HepG2 (cell line): ENCODE data around the gene CTSZ. TPM values are rescaled to one million over a fixed set of nuclear protein-coding genes. Genes with fewer than 3 reads are reported as not detected.
"Not testable (repeated sequence)": the region's sequence is repeated elsewhere in the genome, so short reads cannot be mapped to it uniquely, and the experiment has no call there.

Experiments used
- ATAC-seq: fragments of 200-7000 bp; cut with Tn5 transposase; 3 replicates; pipeline ENCODE4 v1.9.1; 2020; ENCODE audit warnings: mild to moderate bottlenecking, moderate library complexity
- BruUV-seq: library from RNA; stranded (reverse); fragments of 400-500 nt; replicated peaks from 2 replicates; lab custom pipeline; 2021; lab: Mats Ljungman, UMichigan
- CTCF ChIA-PET: fragments of 300-600 bp; formaldehyde crosslinking; extraction: SDS; loops from one replicate; lab custom pipeline; 2021; ENCODE audit warnings: low total read pairs, inconsistent platforms, low intra/inter-chr PET ratio; lab: Yijun Ruan, JAX
- POLR2A ChIA-PET: fragments of 350-600 bp; sonication (Branson Sonifier 250); formaldehyde crosslinking; loops from one replicate; lab custom pipeline; 2020; ENCODE audit warnings: antibody characterized with exemption, inconsistent platforms; lab: Yijun Ruan, JAX
- DNase-seq: peaks from one replicate; pipeline ENCODE4 v3.0.0-alpha.2; 2015; ENCODE audit warnings: low spot score
- FAIRE-seq: peaks from 3 replicates; lab custom pipeline; 2011; peaks lifted over from hg19 to GRCh38; lab: Jason Lieb, UNC
- H2AFZ ChIP-seq: one replicate; pipeline ENCODE4 v1.6.1; 2011; ENCODE audit warnings: low read length, inconsistent platforms
- H3K27ac ChIP-seq: fragments of 300-600 bp; 3 replicates; pipeline ENCODE4 v1.8.0; 2011; ENCODE audit warnings: mixed run types, mild to moderate bottlenecking, mixed read lengths, low read length, inconsistent platforms; ENCODE audit not compliant: insufficient read depth; ENCODE audit errors: extremely low read length
- H3K27me3 ChIP-seq, 2 experiments: fragments of 200-600 bp in 1 of 2; 2 replicates in 1 of 2; 3 replicates in 1 of 2; pipeline versions ENCODE4 v1.6.0 to v1.8.0; 2011; ENCODE audit warnings: low read length in 2 of 2, mild to moderate bottlenecking in 2 of 2, moderate library complexity in 2 of 2, inconsistent platforms in 1 of 2; ENCODE audit not compliant: insufficient read depth in 2 of 2, control insufficient read depth in 1 of 2
- H3K36me3 ChIP-seq, 2 experiments: fragments of 200-600 bp in 1 of 2; replicated peaks in 1 of 2; 2 replicates in 1 of 2; 3 replicates in 1 of 2; pipeline versions ENCODE4 v1.5.1 to v1.8.0; 2011; ENCODE audit warnings: low read length in 2 of 2, inconsistent platforms in 1 of 2; ENCODE audit not compliant: insufficient read depth in 2 of 2, control insufficient read depth in 1 of 2
- H3K4me1 ChIP-seq: 2 replicates; pipeline ENCODE4 v1.5.1; 2012; ENCODE audit warnings: low read length, inconsistent platforms; ENCODE audit not compliant: insufficient read depth
- H3K4me2 ChIP-seq: 2 replicates; pipeline ENCODE4 v1.6.0; 2011; ENCODE audit warnings: low read depth, low read length, inconsistent platforms
- H3K4me3 ChIP-seq, 3 experiments: fragments of 200-600 bp in 1 of 3; sonication (generic), shearing (Covaris generic) in 1 of 3; replicated peaks in 1 of 3; 2 replicates each; pipeline ENCODE4 v1.5.1; 2011 to 2016; ENCODE audit warnings: low read length in 3 of 3, inconsistent platforms in 2 of 3, low read depth in 2 of 3, mild to moderate bottlenecking in 2 of 3, control low read depth in 1 of 3, mixed read lengths in 1 of 3; ENCODE audit not compliant: insufficient read depth in 1 of 3
- H3K79me2 ChIP-seq: one replicate; pipeline ENCODE4 v1.6.1; 2011; ENCODE audit warnings: low read length, inconsistent platforms; ENCODE audit not compliant: insufficient read depth
- H3K9ac ChIP-seq: 2 replicates; pipeline ENCODE4 v1.6.0; 2011; ENCODE audit warnings: mild to moderate bottlenecking, low read depth, low read length, inconsistent platforms; ENCODE audit not compliant: insufficient read depth
- H3K9me3 ChIP-seq: 2 replicates; pipeline ENCODE4 v1.5.1; 2012; ENCODE audit warnings: mild to moderate bottlenecking, low read length
- H4K20me1 ChIP-seq: 2 replicates; pipeline ENCODE4 v1.6.0; 2011; ENCODE audit warnings: inconsistent platforms, mild to moderate bottlenecking, low read length, moderate library complexity; ENCODE audit not compliant: insufficient read depth
- DPF2 ChIP-seq: sonication (generic); formaldehyde crosslinking; IDR thresholded peaks from 2 replicates; pipeline ENCODE4 v1.4.0; 2020; ENCODE audit warnings: mild to moderate bottlenecking, low read depth, missing genetic modification reagents, borderline replicate concordance
- IKZF4 ChIP-seq: sonication (generic); formaldehyde crosslinking; IDR thresholded peaks from 2 replicates; pipeline ENCODE4 v1.5.1; 2020; ENCODE audit warnings: borderline replicate concordance, mild to moderate bottlenecking, low read depth, missing genetic modification reagents; ENCODE audit errors: not compliant biosample characterization
- KDM5B ChIP-seq: sonication (generic); formaldehyde crosslinking; IDR thresholded peaks from 2 replicates; pipeline ENCODE4 v1.4.0; 2020; ENCODE audit warnings: missing genetic modification reagents, mild to moderate bottlenecking, borderline replicate concordance
- PATZ1 ChIP-seq: sonication (generic); formaldehyde crosslinking; IDR thresholded peaks from 2 replicates; pipeline ENCODE4 v1.4.0; 2020; ENCODE audit warnings: missing genetic modification reagents
- STAG1 ChIP-seq: sonication (generic); formaldehyde crosslinking; IDR thresholded peaks from 2 replicates; pipeline ENCODE4 v1.4.0; 2020; ENCODE audit warnings: missing genetic modification reagents
- ZNF160 ChIP-seq: sonication (generic); formaldehyde crosslinking; IDR thresholded peaks from 2 replicates; pipeline ENCODE4 v1.8.0; 2022; ENCODE audit warnings: mild to moderate bottlenecking, inconsistent platforms, missing genetic modification reagents
- ZNF740 ChIP-seq: sonication (generic); formaldehyde crosslinking; IDR thresholded peaks from 2 replicates; pipeline ENCODE4 v1.4.0; 2020; ENCODE audit warnings: missing genetic modification reagents
- WGBS: methylation state at CpG from one replicate; pipeline ENCODE4 v1.1.6; 2017; ENCODE audit warnings: low lambda C conversion rate; 5-methylcytosine and 5-hydroxymethylcytosine counted together
- in situ Hi-C: cut with HindIII; loops from 2 replicates; pipeline ENCODE4 v1.10.0; 2017; ENCODE audit warnings: low pct_unique_long_range_greater_than_20kb; ENCODE audit not compliant: extremely low pct_ligation_motif_present
- intact Hi-C: fragments of 100-400 bp; cut with micrococcal nuclease; formaldehyde crosslinking; loops from one replicate; pipeline ENCODE4 v1.10.0; 2022; ENCODE audit not compliant: unreplicated experiment
- polyA plus RNA-seq, 8 experiments: library from polyadenylated mRNA; depleted of rRNA in 3 of 8; stranded (reverse) in 7 of 8; unstranded in 1 of 8; fragments of >200 nt; fragmentation: Illumina TruSeq in 4 of 8; extraction: Trizol in 4 of 8; gene quantifications; 2 replicates each; pipeline versions ENCODE4 v1.2.1 to v1.2.3, GENCODE V29; 2011 to 2016; ENCODE audit warnings: low read depth in 4 of 8, missing spikeins in 1 of 8, mixed read lengths in 1 of 8; ENCODE audit not compliant: insufficient read depth in 1 of 8
- total RNA-seq, 5 experiments: library from RNA; depleted of rRNA; stranded (reverse); fragments of >200 nt; fragmentation: Illumina TruSeq; extraction: Trizol; gene quantifications; 2 replicates each; pipeline ENCODE4 v1.2.3, GENCODE V29; 2016; ENCODE audit warnings: low read depth in 1 of 5

Gene CTSZ
- total and polyA plus RNA-seq, 2 of the 13 experiments (the other 11 are each of a cell fraction or from before 2014, with no cell fraction given) = 0.33 TPM; not detected in 1

DNA sequence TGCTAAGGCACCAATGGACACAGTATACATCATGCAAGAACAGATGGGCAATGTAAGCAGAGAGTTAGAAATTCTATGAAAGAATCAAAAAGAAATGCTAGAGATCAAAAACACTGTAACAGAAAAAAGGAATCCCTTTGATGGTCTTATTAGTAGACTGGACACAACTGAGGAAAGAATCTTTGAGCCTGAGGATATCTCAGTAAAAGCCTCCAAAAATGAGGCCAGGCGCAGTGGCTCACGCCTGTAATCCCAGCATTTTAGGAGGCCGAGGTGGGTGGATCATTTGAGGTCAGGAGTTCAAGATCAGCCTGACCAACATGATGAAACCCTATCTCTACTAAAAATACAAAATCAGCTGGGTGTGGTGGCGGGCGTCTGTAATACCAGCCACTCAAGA, 43.1 kb downstream of the CTSZ start:
- H2AFZ ChIP-seq, H3K36me3 ChIP-seq, BruUV-seq, H3K4me2 ChIP-seq, DNase-seq, H4K20me1 ChIP-seq, in situ Hi-C loops, CTCF ChIA-PET, H3K27ac ChIP-seq, H3K4me3 ChIP-seq, H3K9me3 ChIP-seq, H3K9ac ChIP-seq, FAIRE-seq, H3K79me2 ChIP-seq: not testable (repeated sequence)
- 29% methylated on average over 5 of the region's 5 CpGs for WGBS
- intact Hi-C loops = loop anchor here (10.0 kb wide), 1 partner anchor 121 kb away; no protein-coding TSS in a partner anchor
- peaks cover 17% of the 10 kb centered on the region for H3K4me1 ChIP-seq
- peaks cover 9 to 56% of the 10 kb centered on the region in 2 experiments for H3K27me3 ChIP-seq
- peak; percentile 93; the same call in 1 of the 2 replicates for TF ChIP-seq ZNF160
- TF ChIP-seq, all 625 proteins: peak for 1; not testable (repeated sequence) for 624
- ATAC-seq, POLR2A ChIA-PET: not testable (repeated sequence)

GRCh38 chr20:58963060-58963584, 43.9 kb downstream of the CTSZ start:
- no peaks in the 10 kb centered on the region for H3K79me2 ChIP-seq
- ChIA-PET POLR2A (no interaction called here), CTCF (no interaction called here)
- no peak overlapping the region for H3K4me3 ChIP-seq
- peaks cover 7 to 49% of the 10 kb centered on the region in 2 experiments for H3K27me3 ChIP-seq
- WGBS = 9% methylated on average over 8 of the region's 8 CpGs
- H3K9me3 ChIP-seq = no peaks in the 10 kb centered on the region
- H4K20me1 ChIP-seq = no peaks in the 10 kb centered on the region
- no peak for DNase-seq
- BruUV-seq = no TSS peak
- intact Hi-C loops = loop anchor here (10.0 kb wide), 1 partner anchor 122 kb away; no protein-coding TSS in a partner anchor
- peaks cover 15% of the 10 kb centered on the region for H3K4me1 ChIP-seq
- in situ Hi-C loops = no loop called here
- no peaks in the 10 kb centered on the region for H3K36me3 ChIP-seq
- H2AFZ ChIP-seq = peak overlapping the region; percentile 57
- peak; percentile 47; the same call in 2 of the 3 replicates for ATAC-seq
- no peak overlapping the region for H3K9ac ChIP-seq
- peak; percentile 41; the same call in 1 of the 2 replicates for TF ChIP-seq PATZ1 (CRISPR knock-in tag)
- TF ChIP-seq KDM5B = no peak
- TF ChIP-seq IKZF4 (CRISPR knock-in tag) = no peak
- no peak for TF ChIP-seq DPF2 (CRISPR knock-in tag)
- peak; percentile 90 for TF ChIP-seq ZNF740
- peak; percentile 34; the same call in 1 of the 2 replicates for TF ChIP-seq STAG1
- H3K27ac ChIP-seq = no peak overlapping the region
- FAIRE-seq = no peak
- no peak overlapping the region for H3K4me2 ChIP-seq
